HG03354 (cell line): ENCODE measurements around the gene HSPA14.
"Not testable (repeated sequence)": the region's sequence is repeated elsewhere in the genome, so short reads cannot be mapped to it uniquely, and the experiment has no call there.

Experiments
- ATAC-seq: cut with Tn5 transposase; IDR thresholded peaks from one replicate; pipeline ENCODE4 v1.9.1; 2021; ENCODE audit warnings: mild to moderate bottlenecking; ENCODE audit not compliant: unreplicated experiment, poor library complexity, severe bottlenecking

The HSPA14 gene

DNA sequence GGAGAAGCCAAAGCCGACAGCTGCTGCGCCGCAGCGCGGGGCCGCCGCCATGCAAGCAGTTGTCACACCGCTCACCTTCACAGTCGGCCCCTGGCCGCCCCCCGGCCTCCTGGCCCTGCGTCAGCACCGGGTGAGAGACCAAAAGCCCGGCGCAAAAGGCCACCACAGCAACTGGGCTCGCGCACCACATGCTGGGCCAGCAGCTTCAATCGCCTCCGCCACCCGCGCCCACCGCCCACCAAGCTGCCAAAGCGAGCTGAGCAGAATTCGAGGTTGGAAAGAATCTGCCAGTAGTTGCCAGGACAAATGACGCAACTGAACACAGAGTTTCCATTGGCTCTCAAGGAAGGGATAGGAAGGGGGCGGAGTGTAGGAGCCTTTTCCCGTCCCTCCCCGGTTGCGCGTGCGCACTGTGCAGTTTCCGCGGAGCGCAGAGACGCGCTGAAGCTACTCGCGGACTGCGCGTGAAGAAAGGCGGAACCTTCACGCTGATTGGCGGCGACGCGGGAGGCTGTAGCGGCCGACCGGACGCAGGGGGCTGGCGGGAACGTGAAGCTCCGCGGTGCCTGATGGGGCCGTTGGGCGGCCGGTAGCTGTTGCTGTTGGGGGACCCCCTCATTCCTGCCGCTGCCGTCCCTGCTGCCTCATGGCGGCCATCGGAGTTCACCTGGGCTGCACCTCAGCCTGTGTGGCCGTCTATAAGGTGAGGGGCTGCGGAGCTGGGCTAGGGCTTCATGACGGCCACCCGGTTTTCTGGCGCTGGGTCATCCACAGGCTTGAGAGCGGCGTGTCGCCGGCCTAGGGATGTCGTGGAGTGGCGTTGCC is at the start of gene HSPA14, which contains the start of the genes CDNF and MSANTD7:
Gene HSPA14, plus strand, starts transcription at position 550 of the 825 bp plus-strand sequence. Its CDS starts 97 bp downstream, at position 647.
Gene CDNF, minus strand, starts transcription at position 281 of the 825 bp plus-strand sequence. Its CDS starts 91 bp downstream, at position 190.
Gene MSANTD7, plus strand, starts transcription at position 550 of the 825 bp plus-strand sequence. CDS start 3,979 bp downstream, outside the sequence.
- peak; percentile 97 for ATAC-seq

DNA sequence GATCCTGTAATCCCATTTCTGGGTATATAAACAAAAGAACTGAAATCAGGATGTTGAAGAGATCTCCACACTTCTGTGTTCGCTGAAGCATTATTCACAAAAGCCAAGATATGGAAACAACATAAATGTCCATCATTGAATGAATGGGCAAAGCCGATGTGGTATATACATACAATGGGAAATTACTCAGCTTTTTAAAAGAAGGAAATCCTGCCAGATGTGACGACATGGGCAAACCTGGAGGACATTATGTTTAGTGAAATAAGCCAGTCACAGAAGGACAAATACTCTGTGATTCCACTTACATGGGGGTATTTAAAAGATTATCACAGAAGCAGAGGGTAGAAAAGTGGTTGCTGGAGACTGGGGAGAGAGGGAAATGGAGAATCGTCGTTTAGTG is 39.5 kb upstream of the HSPA14 start:
- no peak for ATAC-seq

DNA sequence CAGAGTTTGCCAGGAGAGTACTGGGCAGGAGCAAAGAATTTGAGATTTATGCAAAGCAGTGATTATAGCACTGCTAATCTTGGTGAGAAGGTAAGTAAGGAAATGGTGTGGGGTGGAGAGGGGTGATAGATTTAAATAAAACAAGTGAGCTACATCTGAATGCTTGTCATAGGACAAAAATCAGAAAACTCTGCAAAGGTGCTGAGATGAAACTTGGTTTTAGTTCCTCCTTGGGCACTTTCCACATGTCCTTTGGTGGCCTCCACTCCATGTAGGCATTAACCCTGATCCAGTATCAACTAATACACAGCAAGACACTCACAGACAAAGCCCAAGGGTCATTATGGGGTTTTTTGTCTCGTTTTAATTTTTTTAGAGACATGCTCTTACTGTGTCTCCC is 37.7 kb upstream of the HSPA14 start:
- no peak for ATAC-seq

DNA sequence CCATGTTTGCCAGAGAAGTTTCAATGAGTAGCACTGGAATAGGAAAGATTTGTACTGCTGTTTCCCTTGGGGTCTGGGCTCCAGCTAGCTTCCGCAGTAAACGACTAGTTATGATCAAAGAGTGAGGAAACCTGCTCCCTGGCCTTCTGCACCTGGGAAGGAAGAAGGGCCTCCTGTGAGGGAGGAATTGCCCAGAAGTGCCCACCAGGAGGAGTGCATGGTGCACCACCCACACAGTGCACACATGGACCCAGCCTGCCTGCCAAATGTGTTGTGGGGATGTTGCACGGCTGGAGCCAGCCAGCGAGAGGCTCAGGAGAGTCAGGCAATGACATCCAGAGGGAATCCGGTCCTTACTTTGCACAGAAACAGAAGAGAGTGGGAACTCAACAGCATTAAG is 36.4 kb upstream of the HSPA14 start:
- ATAC-seq, result no peak

DNA sequence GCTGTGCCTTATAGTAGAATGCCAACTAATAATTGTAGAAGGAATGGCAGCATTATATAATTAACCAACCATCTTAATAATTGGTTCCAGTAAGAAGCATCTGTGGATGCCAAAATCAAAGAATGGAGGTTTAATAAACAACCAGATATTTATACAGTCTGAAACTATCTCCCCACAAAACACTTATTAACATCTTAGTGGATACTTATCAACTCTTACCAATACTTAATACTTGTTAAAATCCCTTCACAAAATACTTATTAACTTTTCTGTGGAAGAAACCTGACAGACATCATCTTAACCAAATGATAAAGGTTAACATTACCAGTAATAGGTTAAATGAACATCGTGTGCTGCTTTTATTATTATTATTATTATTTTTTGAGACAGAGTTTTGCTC is 34.3 kb upstream of the HSPA14 start:
- no peak for ATAC-seq

- no peak for ATAC-seq
Measured at GRCh38 chr10:14806318-14806717, 31.8 kb upstream of the HSPA14 start.

- ATAC-seq, result no peak
Measured at GRCh38 chr10:14810969-14811953, 26.8 kb upstream of the HSPA14 start.

DNA sequence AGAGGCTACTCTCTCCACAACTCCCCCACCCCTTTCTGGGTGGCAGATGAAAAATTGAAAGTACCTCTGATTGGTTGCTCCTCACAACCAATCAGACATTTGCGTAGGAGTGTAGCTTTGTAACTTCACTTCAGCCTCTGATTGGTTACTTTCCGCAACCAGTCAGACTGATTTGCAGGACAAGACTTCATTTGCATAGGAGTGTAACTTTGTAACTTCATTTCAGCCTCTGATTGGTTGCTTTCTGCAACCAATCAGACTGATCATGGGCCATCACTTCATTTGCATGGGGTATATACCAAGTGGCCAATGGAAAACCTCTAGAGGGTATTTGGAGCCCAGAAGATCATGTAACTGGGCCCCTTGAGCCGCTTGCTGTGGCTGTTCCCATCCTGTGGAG is 25.8 kb upstream of the HSPA14 start:
- no peak for ATAC-seq

DNA sequence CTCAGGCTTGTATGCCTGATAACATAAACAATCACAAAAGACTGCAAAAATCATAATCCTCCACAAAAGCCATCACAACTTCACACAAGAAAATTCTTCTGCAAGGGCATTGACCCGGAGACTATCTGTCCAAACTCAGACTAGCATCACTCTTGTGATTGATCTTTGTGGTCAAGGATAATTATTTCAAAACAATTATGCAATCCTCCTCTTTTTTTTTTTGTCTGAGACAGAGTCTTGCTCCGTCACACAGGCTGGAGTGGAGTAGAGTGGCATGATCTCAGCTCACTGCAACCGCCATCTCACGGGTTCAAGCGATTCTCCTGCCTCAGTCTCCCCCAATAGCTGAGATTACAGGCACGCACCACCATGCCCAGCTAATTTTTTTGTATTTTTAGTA is 22.4 kb upstream of the HSPA14 start:
- ATAC-seq, result no peak

- not testable (repeated sequence) for ATAC-seq
Measured at GRCh38 chr10:14816717-14817116, 21.4 kb upstream of the HSPA14 start.

DNA sequence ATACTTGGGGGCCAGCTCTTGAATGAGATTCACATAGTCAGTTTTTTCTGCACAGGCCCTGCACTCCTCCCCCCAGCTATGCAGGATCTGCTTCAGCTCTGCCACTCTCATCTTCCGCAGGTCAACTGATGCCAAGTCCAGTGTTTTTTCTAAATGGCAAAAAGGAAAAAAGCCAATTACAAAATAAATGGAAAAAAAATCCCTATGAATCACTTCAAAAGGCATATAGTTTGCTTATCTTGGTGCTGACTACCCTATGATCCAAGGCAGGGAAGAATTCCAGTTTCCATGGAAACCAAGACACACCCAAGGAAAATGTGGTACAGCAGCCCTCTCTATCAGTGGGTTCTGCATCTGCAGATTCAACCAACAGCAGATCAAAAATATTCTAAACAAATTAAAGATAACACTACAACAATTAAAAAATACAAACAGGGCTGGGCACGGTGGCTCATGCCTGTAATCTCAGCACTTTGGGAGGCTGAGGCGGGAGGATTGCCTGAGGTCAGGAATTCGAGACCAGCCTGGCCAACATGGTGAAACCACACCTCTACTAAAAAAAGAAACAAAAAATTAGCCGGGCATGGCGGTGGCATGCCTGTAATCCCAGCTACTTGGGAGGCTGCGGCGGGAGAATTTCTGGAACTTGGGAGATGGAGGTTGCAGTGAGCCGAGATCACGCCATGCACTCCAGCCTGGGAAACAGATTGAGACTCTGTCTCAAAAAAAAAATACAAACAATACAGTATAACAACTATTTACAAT is 17.9 kb upstream of the HSPA14 start:
- no peak for ATAC-seq

DNA sequence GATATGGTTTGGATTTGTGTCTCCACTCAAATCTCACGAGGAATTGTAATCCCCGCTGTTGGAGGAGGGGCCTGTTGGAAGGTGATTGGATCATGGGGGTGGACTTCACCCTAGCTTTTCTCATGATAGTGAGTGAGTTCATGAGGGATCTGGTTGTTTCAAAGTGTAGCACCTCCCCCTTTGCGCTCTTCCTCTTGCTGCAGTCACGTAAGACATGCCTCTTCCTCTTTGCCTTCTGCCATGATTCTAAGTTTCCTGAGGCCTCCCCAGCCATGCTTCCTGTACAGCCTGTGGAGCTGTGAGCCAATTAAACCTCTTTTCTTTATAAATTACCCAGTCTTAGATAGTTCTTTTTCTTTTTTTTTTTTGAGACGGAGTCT is 17.3 kb upstream of the HSPA14 start:
- ATAC-seq, result no peak

DNA sequence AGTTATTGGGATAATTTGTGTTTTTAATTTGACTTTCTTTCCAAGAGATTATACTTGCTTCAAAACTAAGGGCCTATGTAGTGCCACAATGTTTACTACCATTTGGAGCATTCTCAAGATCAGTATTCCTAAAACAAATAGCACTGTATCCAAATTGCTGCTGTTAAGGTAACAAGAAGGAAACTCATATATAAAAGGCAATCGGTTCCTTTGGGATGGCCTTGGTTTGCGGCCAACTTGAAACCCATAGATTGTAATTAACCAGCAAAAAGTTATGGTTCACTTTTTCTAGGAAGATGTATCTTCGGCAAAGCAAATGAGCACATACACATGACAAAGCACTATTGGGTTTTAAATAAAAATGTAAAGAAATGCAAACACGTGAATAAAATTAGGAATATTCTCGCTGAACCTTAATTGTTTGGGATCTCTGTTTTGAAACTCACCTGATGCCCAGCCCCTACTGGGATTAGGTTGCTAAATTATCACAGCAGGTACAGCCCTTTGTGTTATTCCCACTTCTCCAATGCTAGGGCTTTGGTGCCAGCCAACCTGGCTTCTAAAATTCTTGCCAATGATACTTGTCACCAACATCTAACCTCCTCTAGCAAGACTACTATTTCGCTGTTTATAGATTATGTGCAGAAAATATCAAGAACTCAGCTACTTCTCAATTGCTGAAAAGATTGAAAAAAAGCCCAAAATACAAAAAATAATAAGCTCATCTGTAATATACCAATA is 16.3 kb upstream of the HSPA14 start:
- ATAC-seq, result no peak

GRCh38 chr10:14822879-14823755 is 15.0 kb upstream of the HSPA14 start:
- ATAC-seq, result no peak

GRCh38 chr10:14823966-14824365 is 14.1 kb upstream of the HSPA14 start:
- ATAC-seq, result no peak

DNA sequence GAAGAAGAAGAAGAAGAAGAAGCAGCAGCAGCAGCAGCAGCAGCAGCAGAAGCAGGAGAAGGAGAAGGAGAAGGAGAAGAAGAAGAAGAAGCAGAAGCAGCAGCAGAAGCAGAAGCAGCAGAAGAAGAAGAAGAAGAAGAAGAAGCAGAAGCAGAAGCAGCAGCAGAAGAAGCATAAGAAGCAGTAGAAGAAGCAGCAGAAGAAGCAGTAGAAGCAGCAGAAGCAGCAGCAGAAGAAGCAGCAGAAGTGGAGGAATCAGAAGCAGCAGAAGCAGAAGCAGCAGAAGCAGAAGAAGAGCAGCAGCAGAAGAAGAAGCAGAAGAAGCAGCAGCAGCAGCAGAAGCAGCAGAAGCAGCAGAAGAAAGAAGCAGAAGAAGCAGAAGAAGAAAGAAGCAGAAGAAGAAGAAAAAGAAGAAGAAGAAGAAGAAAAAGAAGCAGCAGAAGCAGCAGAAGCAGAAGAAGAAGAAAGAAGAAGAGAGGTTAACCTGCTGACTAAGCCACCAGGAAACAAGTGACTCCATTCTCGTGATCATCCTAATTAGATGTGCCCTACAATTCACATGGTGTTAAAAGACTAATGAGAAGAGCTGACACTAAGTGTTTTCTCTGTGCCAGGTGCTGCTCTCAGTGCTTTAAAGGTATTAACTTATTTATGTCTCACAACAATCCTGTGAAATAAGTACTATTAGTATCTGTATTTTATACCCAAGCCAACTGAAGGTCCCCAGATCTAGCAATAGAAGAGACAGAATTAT is 11.9 kb upstream of the HSPA14 start:
- ATAC-seq, result no peak

GRCh38 chr10:14833106-14833505 is 5.0 kb upstream of the HSPA14 start:
- ATAC-seq, result no peak
